ENCODE data around the gene PEMT.

- TF ChIP-seq CTCF (IDR thresholded peaks at IDR 0.05; ENCODE audit: insufficient read depth, low read length) = no peak
- TF ChIP-seq POLR2AphosphoS5 (IDR thresholded peaks at IDR 0.05; ENCODE audit: low read depth) = no peak
- no peak for TF ChIP-seq GABPA (IDR thresholded peaks at IDR 0.05; ENCODE audit: low read depth)
- no peak for TF ChIP-seq SPI1 (IDR thresholded peaks at IDR 0.05; ENCODE audit: borderline replicate concordance, low read depth)
Measured at GRCh38 chr17:17570798-17571716, 20.5 kb downstream of the PEMT start.
